ENCODE results near the gene TBC1D20. TPM values are rescaled to one million over a fixed set of nuclear protein-coding genes. Genes with fewer than 3 reads are reported as not detected.

Gene TBC1D20
- total RNA-seq, 1 donor from 2014 or later = 39.6 TPM

DNA sequence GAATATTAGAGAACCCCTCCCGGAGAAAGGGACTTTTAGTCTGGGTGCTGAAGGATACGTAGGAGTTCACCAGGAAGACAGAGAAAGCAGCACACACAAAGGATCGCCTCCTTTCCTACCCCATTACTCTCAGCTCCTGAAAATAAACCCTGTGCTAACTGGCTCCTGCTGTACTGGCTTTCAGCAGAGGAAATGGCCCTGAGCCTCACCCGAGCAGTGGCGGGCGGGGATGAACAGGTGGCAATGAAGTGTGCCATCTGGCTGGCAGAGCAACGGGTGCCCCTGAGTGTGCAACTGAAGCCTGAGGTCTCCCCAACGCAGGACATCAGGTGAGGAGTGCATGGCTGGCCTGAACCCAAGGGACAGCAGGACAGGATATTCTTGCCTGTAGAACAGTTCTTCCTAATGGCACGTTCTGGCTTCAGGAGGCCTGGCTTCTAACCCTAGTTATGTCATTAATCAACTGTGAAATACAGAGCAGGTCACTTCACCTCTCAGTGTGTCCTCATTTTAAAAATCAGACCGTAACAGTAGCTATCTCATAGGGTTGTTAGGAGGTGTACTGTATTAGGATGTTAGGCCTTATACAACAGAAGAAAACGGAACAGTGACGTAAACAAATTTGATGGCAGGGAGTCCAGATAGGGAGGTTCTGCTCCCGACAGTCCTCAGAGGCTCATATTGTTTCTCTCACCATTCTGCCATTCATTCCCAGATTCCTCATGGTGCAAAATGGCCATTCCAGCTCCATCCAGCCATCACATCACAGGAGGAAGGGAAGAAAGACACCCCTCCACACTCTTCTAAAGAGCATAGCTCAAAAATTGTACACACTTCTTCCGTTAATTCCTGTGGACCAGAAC is 52.4 kb downstream of the TBC1D20 start:
- TF ChIP-seq, protein P1, sequence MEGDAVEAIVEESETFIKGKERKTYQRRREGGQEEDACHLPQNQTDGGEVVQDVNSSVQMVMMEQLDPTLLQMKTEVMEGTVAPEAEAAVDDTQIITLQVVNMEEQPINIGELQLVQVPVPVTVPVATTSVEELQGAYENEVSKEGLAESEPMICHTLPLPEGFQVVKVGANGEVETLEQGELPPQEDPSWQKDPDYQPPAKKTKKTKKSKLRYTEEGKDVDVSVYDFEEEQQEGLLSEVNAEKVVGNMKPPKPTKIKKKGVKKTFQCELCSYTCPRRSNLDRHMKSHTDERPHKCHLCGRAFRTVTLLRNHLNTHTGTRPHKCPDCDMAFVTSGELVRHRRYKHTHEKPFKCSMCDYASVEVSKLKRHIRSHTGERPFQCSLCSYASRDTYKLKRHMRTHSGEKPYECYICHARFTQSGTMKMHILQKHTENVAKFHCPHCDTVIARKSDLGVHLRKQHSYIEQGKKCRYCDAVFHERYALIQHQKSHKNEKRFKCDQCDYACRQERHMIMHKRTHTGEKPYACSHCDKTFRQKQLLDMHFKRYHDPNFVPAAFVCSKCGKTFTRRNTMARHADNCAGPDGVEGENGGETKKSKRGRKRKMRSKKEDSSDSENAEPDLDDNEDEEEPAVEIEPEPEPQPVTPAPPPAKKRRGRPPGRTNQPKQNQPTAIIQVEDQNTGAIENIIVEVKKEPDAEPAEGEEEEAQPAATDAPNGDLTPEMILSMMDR (IDR thresholded peaks at IDR 0.05; ENCODE audit: partially characterized antibody, unreplicated experiment) = no peak
- peaks cover 14% of the 10 kb centered on the region for H3K27me3 Mint-ChIP-seq (ENCODE audit: unreplicated experiment)
- no peak for DNase-seq
- H3K4me1 Mint-ChIP-seq (ENCODE audit: low read depth, unreplicated experiment) = peaks cover 17% of the 10 kb centered on the region
- H3K9me3 Mint-ChIP-seq (ENCODE audit: unreplicated experiment) = peaks cover 11% of the 10 kb centered on the region
- H3K36me3 Mint-ChIP-seq (ENCODE audit: unreplicated experiment) = peaks cover 13% of the 10 kb centered on the region
- peak overlapping the region; percentile 33 for H3K27ac Mint-ChIP-seq (ENCODE audit: unreplicated experiment)
- peak overlapping the region; percentile 92 for H3K4me3 Mint-ChIP-seq (ENCODE audit: unreplicated experiment)

DNA sequence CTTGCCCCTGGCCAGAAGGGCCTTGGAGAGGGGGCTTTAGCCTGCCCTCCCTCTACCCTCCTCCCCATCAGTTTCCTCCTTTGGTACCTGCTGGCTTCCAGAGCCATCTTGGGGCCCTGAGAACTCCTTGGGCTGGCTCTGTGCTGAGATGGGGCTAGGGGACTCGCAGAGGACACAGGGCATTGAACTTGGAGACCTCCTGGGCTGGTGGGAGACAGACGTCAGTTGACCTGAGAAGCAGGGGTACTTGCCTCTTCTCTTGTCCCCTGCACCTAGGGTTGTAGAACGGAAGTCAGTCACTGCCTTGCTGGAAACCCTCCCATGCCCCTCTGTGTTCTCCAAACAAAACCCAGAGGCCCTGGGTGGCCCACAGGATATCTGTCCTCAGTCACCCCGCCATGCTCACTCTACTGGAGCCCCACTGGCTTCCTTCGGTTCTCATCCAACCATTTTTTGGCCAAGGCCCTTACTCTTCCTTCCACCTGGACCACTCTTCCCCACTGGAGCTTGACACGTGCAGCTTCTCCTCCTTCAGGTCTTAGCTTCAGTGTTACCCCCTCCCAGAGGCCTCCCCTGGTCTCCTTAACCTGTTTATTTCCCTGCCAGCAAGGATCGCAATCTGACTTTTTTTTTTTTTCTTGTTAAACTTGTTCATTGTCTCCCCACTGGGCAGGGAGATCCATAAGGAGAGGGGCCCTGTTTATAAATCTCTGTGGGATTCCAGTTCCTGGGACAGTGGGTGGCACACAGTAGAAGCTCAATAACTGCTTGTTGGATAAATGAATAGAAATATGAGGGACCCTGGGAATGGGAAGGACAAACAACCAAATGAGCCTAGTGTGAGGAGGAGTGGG is 53.3 kb downstream of the TBC1D20 start:
- peaks cover 17% of the 10 kb centered on the region for H3K4me1 Mint-ChIP-seq (ENCODE audit: low read depth, unreplicated experiment)
- peak overlapping the region; percentile 92 for H3K4me3 Mint-ChIP-seq (ENCODE audit: unreplicated experiment)
- peaks cover 11% of the 10 kb centered on the region for H3K9me3 Mint-ChIP-seq (ENCODE audit: unreplicated experiment)
- peaks cover 13% of the 10 kb centered on the region for H3K36me3 Mint-ChIP-seq (ENCODE audit: unreplicated experiment)
- peak overlapping the region; percentile 59 for H3K27ac Mint-ChIP-seq (ENCODE audit: unreplicated experiment)
- peaks cover 14% of the 10 kb centered on the region for H3K27me3 Mint-ChIP-seq (ENCODE audit: unreplicated experiment)
- DNase-seq = no peak
- TF ChIP-seq, protein P1 (IDR thresholded peaks at IDR 0.05; ENCODE audit: partially characterized antibody, unreplicated experiment) = no peak

DNA sequence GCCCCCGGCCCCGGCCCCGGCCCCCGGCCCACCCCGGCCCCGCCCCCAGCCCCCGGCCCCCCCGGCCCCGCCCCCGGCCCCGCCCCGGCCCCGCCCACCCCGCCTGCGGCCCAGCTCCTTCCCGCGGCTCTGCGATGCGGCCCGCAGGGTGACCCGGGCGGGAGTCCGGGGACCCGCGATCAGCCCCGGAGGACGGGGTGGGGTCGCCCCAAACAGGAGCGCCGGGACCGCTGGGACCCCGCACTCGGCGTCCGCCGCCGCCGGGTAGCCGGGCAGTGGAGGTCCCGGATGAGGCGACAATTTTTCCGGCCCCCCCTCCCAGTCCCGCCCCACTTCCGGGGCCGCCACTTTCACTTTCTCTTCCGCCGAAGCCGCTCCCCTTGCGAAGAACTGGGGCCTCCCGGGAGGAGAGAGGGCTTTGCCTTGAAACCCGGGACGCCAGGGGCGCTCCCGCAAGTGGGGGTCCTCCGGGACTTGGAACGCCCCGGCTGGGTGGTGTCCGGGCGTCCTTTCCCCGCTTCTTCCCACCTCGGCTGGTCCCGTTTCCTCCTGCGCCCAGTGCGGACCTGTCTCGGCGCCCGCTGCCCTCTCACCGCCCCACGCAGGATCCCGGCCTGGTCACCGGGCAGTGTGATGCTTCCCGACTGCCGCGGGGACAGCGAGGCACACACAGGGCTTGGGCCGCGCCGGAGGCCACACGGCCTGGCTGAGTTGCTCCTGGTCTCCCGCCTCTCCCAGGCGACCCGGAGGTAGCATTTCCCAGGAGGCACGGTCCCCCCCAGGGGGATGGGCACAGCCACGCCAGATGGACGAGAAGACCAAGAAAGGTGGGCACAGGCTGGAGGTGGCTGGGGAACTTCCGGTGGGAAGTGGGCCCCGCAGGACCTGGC is 54.1 kb downstream of the TBC1D20 start, which contains the start of gene RBCK1:
Gene RBCK1 (plus strand): TSS at position 347 of the 890 bp plus-strand sequence. CDS start 459 bp downstream, at position 806.
- Mint-ChIP-seq H3K27ac (ENCODE audit: unreplicated experiment) (peak within 1 kb of the TSS; percentile 95), H3K36me3 (ENCODE audit: unreplicated experiment) (peaks cover 13% of the 10 kb centered on the region), H3K4me3 (ENCODE audit: unreplicated experiment) (peak within 1 kb of the TSS; percentile 92), H3K4me1 (ENCODE audit: low read depth, unreplicated experiment) (peaks cover 17% of the 10 kb centered on the region), H3K27me3 (ENCODE audit: unreplicated experiment) (peaks cover 14% of the 10 kb centered on the region), H3K9me3 (ENCODE audit: unreplicated experiment) (peaks cover 11% of the 10 kb centered on the region)
- TF ChIP-seq, protein P1 (IDR thresholded peaks at IDR 0.05; ENCODE audit: partially characterized antibody, unreplicated experiment) = no peak
- DNase-seq = peak; percentile 80

DNA sequence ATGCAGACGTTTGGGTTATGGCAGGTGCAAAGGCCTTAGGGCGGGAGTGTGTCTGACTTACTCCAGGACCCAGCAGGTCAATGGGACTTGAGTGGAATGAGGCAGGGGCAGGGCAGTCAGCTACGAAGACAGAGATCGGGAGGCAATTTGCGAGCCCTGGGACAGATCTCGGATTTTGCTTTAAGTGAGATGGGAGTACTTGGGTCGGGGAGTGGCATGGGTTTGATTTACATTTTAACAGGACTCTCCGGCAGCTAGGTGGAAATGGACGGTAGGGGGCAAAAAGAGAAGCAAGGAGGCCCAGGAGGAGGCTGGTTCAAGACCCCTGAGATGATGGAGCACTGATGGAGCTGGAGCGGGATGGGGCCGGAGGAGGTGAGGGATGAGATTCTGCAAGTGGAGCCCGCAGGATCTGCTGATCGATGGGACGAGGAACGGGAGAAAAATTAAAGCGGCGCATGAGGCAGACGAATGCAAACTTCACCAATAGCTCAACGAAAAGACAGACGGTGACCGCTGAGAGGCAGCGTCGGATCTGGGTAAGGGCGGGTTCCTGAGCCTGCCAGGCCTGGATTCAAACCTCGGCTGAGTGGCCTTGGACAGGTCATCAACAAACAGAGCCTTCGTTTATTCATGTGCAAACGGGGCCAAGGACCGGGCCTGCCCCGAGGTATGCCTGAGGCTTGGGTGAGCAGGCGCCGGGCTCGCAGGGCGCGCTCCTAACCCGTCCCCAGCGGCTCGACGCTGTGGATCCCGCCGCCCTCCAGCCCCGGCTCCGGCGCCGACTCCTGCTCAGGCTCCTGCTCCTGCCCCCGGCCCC is 55.0 kb downstream of the TBC1D20 start:
- H3K27ac Mint-ChIP-seq (ENCODE audit: unreplicated experiment) = peak overlapping the region; percentile 95

More for the DNA sequence above, 55.0 kb downstream of the TBC1D20 start:
- TF ChIP-seq, protein P1 (IDR thresholded peaks at IDR 0.05; ENCODE audit: partially characterized antibody, unreplicated experiment) = peak; percentile 48
- H3K4me1 Mint-ChIP-seq (ENCODE audit: low read depth, unreplicated experiment) = peaks cover 17% of the 10 kb centered on the region
- peaks cover 5% of the 10 kb centered on the region for H3K36me3 Mint-ChIP-seq (ENCODE audit: unreplicated experiment)
- DNase-seq = peak; percentile 81
- peaks cover 14% of the 10 kb centered on the region for H3K27me3 Mint-ChIP-seq (ENCODE audit: unreplicated experiment)
- H3K4me3 Mint-ChIP-seq (ENCODE audit: unreplicated experiment) = peak overlapping the region; percentile 91
- H3K9me3 Mint-ChIP-seq (ENCODE audit: unreplicated experiment) = peaks cover 11% of the 10 kb centered on the region
